SK-MEL-5 (cell line): ENCODE results near the gene SRMS. TPM values are rescaled to one million over a fixed set of nuclear protein-coding genes. Genes with fewer than 3 reads are reported as not detected.
A peak's percentile ranks its signal among the peaks of the same experiment; 100 is the strongest.
"Not testable (repeated sequence)": the region's sequence is repeated elsewhere in the genome, so short reads cannot be mapped to it uniquely, and the experiment has no call there.

Experiments
- DNase-seq: peaks from one replicate; pipeline ENCODE4 v3.0.0-alpha.2; 2016; ENCODE audit warnings: low read depth, low spot score
- in situ Hi-C: cut with HindIII; loops from 2 replicates; pipeline ENCODE4 v1.10.0; 2016; ENCODE audit warnings: low sequenced_read_pairs, high pct_unique_total_duplicates, low pct_unique_long_range_greater_than_20kb
- total RNA-seq: library from RNA; depleted of rRNA; stranded (reverse); fragments of >200 nt; shearing (Covaris generic); gene quantifications from 2 replicates; pipeline ENCODE4 v1.2.3, GENCODE V29; 2014

SRMS gene
- total RNA-seq, 1 experiment from 2014 or later: not detected

DNA sequence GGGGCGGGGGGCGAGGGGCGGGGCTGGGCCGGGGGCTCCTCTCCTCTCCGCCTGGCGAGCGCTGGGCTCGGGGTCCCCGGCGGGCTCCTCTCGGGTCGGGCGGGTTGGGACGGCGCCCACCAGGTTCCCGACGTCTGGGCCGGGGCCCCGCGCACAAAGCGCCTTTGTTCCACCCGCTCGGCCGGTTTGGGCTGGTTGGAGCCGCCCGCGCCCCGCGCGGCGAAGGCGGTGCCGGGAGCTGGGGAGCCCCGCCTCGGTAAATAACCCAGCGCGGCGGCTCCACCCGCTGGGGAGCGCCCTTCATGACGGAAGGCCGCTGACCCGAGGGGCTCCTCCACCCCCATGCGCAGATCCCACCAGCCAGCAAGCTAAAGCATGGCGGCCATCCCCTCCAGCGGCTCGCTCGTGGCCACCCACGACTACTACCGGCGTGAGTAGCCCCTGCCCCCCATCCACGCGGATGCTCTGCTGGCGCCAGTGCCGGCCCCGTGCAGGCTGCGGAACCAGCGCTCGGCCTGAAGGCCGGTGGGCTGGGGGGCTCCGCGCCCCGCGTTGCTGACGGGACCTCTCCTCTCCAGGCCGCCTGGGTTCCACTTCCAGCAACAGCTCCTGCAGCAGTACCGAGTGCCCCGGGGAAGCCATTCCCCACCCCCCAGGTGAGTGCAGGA is 26.5 kb downstream of the SRMS start:
- DNase-seq: peak; percentile 73
- in situ Hi-C loops: no loop called here

DNA sequence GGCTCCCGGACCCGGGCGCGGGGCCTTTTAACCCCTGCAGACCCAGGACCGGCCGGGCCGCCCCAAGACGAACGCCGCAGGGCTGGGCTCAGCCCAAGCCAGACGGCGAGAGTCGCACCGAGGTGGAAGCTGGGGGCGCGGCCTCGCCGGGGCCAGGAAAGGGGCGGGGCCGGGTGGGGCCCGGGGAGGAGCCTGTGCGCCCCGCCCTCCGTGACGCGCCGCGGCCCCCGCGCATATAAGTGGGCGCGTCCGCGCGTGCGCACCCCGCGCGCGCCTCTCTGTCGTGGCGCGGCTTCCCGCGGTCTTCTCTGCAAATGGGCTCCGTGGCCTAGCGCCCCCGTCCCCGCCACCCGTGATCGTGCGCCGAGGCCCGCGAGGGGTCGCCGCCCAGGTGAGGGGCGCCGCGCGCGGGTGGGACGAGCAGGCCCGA is 27.0 kb downstream of the SRMS start, which contains the start of gene PPDPF:
PPDPF (plus strand) TSS at position 262 of the 430 bp plus-strand sequence. CDS start 544 bp downstream, outside the sequence.
- DNase-seq: peak; percentile 73
- in situ Hi-C loops: no loop called here

DNA sequence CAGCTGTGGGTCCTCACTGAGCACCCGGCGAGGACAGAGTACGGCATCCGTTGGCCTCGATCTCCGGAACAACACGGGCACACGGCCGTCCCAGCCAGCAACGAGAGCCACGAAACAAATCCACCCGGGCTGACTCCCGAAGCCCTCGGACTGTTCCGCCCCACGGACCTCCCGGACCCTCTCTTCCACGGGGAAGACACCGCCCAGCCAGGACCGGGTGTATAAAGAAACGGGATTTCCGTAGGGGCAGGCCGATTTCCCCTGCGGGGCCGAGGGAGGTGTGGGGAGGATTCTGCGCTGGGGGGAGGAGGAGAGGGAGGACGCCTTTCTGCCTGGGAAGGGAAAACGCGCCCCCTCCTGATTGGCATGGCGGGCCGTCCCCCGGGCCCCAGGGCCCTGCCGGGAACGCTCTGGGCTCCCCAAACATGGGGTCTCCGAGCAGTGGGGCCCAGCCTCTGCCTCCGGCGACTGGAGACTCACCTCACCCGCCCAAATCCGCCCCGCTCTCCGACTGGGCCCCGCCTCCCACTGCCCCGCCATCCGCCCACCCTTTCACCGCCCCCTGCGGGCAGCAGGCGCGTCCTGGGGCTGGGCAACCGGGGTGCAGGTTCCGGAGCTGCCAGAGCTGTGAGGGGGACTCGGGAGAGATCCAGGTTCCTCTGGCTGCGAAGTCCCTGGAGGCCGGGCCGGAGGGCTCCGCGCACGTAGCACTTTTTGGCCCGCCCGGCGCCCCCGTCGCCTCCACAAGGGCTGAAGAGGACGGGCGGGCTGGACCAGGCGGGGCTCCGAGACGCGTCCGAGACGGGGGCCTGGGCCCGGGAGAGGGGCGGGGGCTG is 27.7 kb downstream of the SRMS start:
- in situ Hi-C loops: no loop called here
- DNase-seq: peak; percentile 58

DNA sequence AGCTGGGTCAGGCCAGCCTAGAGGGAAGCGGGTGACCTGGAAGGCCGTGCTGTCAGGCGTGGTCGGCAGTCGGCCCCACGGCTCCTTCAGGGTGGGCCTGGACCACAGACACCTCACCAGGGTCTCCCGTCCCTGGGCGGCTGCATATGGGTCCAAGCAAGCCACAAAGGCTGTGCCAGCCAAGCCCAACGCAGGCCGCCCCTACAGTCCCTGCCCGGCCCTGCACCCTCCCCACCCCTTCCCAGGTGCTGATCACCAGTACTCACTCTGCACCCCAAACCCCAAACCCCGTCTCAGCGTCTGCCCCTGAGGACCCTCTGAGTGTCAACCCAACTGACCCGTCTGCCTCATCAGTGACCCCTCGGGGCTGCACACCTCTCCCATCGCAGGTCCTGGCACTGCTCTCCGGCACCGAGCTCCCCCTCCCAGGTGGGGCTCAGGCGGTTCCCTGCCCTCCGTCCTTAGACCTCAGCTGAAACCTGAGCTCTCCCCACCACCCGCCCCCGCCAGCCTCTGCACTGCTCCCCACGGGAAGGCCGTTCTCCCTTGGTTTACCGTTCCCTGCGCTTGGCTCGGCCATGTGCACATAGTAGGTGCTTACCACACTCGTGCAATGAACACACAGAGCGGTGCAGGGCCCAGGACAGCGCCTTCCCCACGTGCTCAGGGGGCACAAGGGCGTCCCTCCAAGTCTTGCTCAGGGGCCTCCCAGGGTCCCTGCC is 28.4 kb downstream of the SRMS start:
- no peak for DNase-seq
- in situ Hi-C loops: no loop called here

DNA sequence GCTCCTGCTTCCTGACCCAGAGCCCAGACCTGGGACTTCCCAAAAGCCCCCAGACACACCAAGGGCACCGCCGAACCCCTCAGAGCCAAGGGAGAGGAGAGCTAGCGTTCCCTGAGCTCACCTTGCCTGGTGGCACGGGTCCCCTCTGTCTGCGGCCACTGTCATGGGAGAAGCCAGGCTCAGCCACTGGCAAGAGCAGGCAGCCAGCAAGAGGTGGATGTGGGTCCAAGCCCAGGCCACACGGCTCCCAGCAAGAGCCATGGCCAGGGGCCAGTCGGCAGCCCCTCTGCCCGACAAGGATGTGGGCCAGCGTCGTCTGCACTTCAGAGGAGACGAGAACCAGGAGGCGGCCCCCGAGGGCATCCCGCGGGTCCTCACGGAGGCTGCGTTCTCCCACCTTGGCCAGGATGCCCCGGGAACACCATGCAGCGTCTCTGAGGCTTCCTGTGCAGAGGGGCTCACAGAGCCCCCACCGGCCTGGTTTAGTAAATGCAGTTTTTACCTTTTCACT is 29.1 kb downstream of the SRMS start:
- in situ Hi-C loops: no loop called here

DNA sequence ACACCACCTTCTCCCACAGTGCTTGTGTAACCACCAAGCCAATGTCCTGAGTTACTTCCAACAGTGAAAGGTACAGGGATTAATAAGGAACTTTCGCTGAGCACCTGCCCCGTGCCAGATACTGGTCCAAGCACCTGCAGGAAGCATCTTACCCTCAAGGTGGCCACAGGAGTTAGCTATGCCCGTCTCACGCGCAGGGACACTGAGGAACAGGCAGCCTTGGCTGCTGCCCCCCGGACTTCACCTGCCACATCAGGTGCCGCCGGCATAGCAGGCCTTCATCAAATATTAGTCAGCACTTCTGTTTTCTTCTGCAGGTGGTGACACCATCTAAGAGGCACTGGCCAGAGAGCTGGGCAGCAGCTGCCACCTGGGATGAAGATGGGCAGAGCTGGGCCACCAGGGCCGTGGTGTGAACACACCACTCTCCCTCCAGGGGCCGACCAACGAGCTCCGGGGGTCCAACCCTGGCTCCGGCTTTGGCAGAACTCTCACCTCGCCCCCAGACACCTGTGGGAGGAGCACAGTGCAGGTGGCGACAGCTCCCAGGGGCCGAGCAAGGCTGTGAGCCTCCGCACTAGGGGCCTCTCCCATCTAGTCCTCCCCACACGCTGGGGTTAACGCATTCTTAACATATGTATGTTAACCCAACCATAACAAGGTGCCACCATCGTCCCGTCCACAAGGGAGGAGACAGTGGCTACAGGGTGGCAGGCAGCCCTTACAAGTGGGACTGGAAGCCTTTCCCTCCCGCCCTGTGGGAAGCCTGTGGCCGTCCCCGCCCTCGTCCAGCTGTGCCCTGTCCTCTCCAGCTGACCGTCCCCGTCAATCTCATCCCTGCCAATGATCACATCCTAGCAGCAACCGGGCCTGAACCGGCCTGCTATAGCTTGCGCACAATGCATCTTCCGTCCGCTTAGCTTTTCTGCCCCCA is 29.9 kb downstream of the SRMS start:
- in situ Hi-C loops: no loop called here

More for the DNA sequence above, 29.1 kb downstream of the SRMS start:
- DNase-seq: no peak

DNA sequence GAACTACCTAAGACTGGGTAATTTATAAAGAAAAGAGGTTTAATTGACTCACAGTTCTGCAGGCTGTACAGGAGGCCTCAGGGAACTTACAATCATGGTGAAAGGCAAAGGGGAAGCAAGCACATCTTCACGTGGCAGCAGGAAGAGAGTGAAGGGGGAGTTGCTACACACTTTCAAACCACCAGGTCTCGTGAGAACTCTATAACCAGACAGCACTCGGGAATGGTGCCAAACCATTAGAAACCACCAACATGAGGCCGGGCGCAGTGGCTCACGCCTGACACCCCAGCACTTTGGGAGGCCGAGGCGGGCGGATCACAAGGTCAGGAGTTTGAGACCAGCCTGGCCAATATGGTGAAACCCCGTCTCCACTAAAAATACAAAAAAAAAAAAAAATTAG is 33.0 kb downstream of the SRMS start:
- in situ Hi-C loops: not testable (repeated sequence)
- DNase-seq: peak; percentile 50

More for the DNA sequence above, 29.9 kb downstream of the SRMS start:
- DNase-seq: no peak

DNA sequence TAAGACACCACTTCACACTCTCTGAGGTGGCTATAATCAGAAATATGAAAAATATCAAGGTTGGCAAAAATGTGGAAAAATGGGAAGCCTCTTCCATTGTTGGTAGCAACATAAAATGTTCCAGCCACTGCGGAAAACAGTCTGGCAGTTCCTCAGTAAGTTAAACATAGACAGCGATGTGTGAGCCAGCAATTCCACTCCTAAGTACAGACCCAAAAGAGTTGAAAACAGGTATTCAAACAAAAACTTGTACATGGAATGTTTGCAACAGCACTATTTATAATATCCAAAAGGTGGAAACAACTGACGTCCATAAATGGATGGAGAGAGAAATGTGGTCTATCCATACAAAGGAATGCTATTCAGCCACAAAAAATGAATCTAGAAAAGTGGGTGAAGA is 34.3 kb downstream of the SRMS start:
- in situ Hi-C loops: no loop called here
- no peak for DNase-seq

DNA sequence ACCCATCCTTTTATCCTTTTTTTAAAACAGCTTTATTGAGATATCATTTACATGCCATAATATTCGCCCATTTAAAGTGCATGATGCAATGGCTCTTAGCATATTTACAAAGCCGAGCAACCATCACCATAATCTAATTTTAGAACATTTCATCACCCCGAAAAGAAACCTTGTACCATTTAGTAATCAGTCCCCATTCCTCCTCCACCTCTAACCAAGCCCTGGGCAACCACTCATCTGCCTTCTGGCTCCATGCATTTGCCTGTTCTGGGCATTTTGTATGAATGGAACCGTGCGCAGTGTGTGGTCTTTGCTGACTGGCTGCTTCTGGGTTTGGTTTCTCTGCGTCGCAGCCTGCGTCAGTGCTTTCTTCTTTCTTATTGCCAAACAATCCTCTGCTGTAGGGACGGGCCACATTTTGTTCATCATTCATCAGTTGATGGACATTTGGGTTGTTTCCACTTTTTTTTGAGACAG is 38.4 kb downstream of the SRMS start:
- in situ Hi-C loops: no loop called here

DNA sequence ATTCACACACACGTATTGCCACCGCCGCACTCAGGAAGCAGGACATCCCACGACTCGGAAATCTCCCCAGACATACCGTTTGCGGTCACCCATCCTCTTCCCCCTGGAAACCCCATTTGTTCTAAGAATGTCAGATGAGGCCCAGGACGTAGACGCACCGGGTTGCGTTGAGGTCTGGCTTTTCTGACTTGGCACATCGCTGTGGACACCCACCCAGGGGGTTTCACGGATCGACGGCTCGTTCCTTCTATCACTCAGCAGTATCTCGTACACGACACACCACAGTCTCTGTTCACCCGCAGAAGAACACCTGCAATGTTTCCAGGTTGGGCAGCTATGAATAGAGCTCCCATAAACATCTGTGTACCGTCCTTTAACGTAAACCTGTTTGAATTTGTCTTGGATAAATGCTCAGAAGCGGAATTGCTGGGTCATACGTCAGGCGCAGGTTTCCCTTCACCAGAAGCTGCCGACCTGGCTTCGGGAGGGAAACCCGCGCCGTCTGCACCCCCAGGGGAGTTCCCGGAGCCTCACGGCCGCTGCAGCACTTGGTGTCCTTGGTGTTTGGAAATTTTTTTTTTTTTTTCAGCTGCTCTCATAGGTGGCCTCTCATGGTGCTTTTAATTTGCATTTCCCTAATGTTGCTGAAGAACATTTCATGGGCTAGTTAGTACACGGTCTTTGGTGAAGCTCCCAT is 39.3 kb downstream of the SRMS start:
- in situ Hi-C loops: no loop called here
- no peak for DNase-seq

More for the DNA sequence above, 38.4 kb downstream of the SRMS start:
- DNase-seq: no peak

DNA sequence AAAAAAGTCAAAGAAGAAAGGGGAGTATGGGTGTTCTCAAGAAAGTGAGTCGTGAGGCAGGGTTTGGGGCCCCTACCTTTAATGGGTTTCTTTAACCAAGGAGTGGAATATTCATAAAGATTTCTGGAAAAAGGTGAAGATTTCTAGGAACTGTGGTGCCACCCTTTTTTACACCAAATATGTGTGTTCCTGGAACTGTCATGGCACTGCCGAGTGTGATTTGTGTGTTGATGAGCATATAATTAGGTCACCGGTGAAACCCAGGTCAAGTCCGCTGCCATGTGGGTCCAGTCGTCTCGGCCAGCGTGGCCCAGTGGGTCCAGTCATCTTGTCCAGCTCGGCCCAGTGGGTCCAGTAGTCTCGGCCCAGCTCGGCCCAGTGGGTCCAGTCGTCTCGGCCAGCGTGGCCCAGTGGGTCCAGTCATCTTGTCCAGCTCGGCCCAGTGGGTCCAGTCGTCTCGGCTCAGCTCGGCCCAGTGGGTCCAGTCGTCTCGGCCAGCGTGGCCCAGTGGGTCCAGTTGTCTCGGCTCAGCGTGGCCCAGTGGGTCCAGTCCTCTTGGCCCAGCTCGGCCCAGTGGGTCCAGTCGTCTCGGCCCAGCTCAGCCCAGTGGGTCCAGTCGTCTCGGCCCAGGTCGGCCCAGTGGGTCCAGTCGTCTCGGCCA is 40.3 kb downstream of the SRMS start:
- in situ Hi-C loops: no loop called here
- no peak for DNase-seq

DNA sequence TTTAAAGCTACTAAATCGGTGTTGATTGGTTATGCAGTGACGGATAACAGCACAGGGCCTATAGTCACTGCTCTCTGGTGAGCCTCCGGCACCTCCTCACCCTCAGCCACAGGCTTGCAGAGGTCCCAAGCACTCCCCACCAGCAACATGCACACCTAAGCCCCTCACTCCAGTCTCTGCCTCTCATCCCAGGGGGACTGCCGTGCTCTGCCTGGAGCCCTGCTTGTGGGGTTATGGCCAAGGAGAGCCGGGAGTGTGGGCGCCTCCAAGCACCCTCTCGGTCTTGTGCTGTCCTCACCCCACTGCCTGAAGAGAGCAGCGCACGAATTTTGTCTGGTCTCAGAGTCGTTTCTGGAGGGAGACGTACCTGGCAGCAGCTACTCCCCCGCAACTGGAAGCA is 41.8 kb downstream of the SRMS start:
- DNase-seq: no peak
- in situ Hi-C loops: no loop called here

DNA sequence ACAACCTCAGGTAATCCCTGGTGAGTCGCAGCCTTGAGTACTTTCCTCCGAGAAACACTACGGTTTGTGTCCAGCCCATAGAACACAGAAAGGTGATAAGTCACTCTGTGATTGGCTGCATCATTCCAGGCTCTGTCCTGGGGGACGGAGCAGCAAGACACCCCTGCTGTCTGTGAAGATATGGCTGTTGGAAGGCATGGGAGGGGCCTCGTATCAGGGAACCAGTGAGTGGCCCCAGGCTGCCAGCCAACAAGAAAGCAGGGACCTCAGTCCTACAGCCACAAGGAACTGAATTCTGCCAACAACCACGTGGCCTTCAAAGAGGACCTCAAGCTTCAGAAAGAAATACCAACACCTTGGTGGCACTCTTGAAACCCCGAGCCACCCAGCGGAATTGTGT is 42.3 kb downstream of the SRMS start:
- in situ Hi-C loops: no loop called here
- no peak for DNase-seq

DNA sequence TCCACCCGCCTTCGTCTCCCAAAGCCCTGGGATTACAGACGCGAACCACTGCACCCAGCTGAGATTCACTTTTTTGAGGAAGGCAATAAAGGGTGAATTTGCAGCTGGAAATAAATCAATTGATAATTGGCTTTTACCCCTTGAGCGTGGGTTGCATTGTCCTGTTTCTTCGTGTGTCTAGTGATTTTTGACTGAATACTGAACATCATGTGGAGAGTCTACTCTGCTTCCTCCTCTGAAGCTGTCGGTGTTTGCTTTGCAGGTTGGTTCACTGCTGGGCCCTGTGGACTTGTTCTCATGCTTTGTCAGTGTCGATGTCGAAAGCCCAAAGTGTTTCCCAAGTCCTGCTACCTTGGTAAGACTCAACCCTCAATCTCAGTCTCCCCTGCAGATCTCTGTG is 42.9 kb downstream of the SRMS start:
- in situ Hi-C loops: no loop called here
- no peak for DNase-seq

DNA sequence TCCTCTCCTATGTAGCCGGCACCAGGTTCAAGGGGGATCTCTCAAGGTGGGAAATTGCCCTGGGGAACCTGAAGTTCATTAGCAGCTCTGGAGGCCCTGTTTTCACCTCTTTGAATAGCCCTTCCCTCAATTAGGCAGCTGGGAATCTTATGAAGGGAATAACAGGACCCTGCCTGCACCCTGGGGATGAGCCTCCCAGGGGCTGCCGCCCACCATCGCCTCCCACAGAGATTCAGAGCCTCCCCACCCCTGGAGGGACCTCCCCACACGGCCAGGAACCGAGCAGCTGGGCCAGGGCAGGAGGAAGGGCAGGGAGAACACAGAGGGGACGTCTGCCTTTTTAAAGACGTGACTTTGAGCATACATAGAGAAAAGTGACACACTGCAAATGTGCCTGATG is 44.0 kb downstream of the SRMS start:
- DNase-seq: no peak
- in situ Hi-C loops: no loop called here

DNA sequence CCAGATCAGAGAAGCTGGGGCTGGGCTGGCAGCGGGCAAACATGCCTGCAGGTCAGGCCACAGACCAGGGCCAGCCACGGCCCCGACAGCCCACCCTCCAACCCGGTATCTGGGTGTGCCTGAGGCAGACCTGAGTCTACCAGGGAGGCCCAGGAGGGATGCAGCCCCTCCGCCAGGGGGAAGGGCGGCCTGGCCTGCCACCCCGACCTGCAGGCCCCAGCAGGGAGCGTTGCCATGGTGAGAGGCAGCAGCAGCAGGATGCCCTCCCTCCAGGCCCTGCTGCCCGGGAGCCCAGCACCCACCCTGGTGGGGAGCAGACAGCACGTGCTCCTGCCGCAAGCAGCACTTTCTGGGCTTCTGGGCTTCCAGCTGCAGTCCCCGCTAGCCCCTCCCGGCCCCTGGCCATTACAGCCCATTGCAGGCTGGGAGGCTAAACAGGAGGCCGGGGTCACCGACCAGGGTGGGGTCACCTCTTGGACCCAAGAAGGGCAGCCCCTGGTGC is 44.8 kb downstream of the SRMS start:
- in situ Hi-C loops: no loop called here
- no peak for DNase-seq
